Pulmonary artery endothelial cell (primary cell): ENCODE measurements around the gene ILF3. TPM values are rescaled to one million over a fixed set of nuclear protein-coding genes. Genes with fewer than 3 reads are reported as not detected.
"Not testable (repeated sequence)": the region's sequence is repeated elsewhere in the genome, so short reads cannot be mapped to it uniquely, and the experiment has no call there.

ENCODE experiments used
- DNase-seq: peaks from one replicate; pipeline ENCODE4 v3.0.0-alpha.2; 2011; ENCODE audit warnings: low read depth, low spot score
- total RNA-seq: library from RNA; depleted of rRNA; stranded (reverse); fragments of >200 nt; gene quantifications from 2 replicates; pipeline ENCODE4 v1.2.3, GENCODE V29; 2014

Gene ILF3
- total RNA-seq, 1 donor from 2014 or later: 148 TPM

DNA sequence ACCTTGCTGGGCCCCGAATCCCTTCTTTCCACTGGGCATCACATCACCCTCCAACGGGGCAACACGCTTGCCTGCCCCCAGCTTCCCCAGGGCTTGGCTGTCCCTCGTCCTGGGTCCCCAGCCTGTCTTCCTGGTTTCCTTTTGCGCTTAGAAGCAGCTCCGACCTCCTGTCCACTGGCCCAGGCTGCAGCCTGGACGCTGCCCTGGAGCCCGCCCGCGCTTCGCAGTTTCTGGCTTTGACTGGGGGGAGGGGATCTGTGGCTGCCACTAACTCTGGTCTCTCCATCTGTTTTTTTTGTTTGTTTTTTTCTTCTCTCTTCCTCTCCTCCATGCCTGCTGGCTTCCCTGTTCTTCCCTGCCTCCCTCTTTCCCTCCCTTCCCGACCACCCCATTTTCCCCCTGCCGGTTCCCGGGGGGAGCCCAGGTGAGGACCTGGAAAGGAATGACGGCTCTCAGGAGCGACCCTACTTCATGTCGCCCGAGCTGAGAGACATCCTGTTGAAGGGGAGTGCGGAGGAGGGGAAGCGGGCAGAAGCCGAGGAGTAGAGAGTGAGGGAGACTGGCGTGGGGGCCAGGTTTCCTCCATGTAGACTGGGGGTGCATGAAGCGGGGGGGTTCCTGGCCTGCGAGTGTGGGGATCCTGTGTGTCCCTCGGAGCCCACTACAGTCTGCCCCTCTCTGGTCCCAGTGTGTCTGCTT is 11.5 kb upstream of the ILF3 start:
- DNase-seq: no peak

GRCh38 chr19:10643172-10643967 is 10.8 kb upstream of the ILF3 start:
- no peak for DNase-seq

DNA sequence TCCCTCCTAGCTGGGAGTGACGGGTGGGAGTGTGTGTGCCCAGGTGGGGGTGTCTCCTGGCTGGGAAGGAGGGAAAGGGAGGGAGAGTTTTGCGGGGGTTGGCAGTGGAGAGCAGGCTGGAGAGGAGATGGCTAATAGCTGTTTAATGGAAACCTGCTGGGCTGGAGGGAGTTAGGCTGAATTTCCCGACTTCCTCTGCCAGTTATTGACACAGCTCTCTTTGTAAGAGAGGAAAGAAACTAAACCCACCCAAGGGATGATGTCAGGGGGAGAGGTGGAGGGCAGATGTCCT is 10.2 kb upstream of the ILF3 start:
- DNase-seq: no peak

GRCh38 chr19:10644260-10645007 is 9.7 kb upstream of the ILF3 start:
- DNase-seq: peak; percentile 45

DNA sequence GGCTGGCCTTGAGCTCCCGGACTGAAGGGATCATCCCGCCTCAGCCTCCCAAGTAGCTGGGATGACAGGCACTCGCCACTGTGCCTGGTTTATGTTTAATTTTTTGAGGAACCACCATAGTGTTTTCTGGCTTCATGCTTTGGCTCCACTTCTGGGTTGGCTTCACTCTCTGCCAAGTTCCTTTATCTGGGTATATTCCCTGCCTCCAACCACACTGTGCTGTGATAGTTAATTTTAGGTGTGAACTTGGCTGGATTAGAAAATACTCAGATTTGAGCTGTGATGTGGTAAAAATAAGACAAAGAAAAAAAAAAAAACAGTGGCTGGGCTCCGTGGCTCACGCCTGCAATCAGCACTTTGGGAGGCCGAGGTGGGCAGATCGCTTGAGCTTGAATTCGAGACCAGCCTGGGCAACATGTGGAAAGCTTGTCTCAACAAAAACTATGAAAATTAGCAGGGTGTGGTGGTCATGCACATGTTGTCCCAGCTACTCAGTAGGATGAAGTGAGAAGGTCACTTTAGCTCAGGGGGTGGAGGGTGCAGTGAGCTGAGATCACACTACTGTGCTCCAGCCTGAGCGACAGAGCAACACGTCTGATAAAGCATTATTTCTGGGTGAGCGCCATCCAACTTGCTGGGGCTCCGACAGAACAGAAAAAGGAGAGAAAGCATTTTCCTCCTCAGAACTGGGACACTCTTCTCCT is 7.5 kb upstream of the ILF3 start:
- no peak for DNase-seq

- DNase-seq: no peak
Measured at GRCh38 chr19:10648360-10648759, 5.8 kb upstream of the ILF3 start.

DNA sequence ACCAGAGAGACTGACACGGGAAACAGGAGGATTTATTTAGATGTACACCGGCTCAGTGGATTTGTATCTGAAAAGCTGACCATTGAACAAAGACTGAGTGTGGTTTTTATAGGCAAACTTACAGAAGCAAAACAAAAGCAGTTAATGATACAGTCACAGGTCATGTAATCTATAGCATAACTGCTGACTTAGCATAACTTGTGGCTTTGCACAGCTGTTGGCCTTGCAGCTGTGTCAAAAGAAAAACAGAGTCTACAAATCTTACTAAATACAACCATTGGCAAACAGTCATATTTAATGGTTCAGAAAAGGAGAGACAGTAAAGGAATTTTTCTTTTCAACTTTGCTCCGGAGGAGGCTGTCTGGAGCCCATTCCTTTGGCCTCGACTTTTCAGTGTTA is 2.3 kb upstream of the ILF3 start:
- no peak for DNase-seq

- no peak for DNase-seq
Measured at GRCh38 chr19:10653482-10653731, 739 bp upstream of the ILF3 start.

- DNase-seq: no peak
Measured at GRCh38 chr19:10654610-10655456, 687 bp downstream of the ILF3 start.

- DNase-seq: no peak
Measured at GRCh38 chr19:10655457-10656312, 1.5 kb downstream of the ILF3 start.

DNA sequence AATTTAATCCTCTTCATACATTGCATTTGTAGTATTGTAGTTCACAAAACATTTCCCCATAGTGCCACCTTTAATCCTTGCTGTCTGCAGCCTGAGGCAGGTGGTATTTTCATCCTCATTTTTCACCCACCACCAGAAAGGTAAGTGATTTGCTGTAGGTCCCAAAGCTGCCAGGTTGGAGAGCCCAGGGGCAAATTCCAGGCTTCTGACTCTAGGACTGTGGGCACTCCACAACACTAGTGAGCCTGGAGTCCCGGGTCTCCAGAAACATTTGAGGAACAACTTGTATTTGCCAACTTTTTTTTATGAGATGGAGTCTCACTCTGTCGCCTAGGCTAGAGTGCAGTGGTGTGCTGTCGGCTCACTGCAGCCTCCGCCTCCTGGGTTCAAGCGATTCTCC is 6.2 kb downstream of the ILF3 start:
- DNase-seq: no peak

GRCh38 chr19:10661946-10662345 is 7.8 kb downstream of the ILF3 start:
- DNase-seq: no peak

DNA sequence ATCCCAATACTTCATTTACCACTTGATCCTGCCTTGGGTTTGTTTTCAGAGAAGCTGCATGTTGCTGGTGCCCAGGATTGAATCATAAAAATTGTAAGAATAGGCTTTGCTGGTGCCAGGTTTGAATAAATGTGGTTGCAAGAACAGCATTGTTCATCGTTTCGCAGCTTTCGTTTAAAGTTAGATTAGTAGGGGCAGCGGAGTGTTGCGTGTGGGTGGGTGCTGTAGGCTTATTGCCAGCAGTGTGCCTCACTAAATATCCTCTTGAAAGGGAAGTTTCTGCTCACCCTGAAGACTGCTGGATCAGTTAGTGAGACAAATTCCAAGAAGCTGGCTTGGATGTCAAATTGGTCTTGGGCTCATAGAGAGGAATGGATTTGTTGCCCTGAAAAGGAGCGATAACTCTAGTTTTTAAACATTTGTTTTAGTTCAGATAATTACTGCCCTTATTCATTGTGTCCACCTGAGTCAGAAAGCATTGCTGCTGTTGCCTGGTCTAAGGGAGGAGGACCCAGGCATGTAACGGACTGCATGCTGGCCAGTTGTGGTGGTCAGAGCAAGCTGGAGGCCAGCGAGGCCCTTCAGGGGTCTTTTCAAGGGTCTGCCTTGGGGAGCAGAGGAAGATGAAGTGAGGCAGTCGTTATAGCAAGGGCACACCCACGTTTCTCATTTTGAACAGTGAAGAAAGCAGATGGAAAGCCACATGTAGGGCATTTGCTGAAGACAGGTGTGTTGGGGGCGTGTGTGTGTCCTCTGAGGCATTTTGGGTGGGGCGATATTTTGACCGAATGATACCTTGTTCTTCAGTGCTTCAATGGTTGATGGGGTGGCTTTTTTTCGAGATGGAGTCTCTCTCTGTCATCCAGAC is 8.5 kb downstream of the ILF3 start:
- no peak for DNase-seq

GRCh38 chr19:10663252-10663563 is 9.1 kb downstream of the ILF3 start:
- not testable (repeated sequence) for DNase-seq

DNA sequence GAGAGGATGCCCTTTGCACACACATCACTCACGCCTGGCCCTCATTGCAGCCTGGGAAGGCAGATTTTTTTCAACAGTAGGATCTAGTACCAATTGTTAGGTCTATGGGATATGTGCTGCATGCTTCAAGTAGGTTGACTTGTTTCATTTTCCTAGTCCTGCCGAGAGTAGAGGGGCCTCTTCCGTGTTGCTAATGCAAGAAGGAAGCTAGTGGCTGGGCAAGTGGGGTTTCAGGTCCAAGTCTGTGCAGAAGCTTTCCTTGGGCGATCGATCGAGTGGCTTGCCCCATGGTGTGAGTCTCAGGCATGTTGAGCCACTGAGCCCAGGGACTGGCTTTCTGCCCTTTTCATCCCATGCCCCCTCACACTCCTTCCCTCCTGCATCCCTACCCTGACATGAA is 13.7 kb downstream of the ILF3 start:
- no peak for DNase-seq

DNA sequence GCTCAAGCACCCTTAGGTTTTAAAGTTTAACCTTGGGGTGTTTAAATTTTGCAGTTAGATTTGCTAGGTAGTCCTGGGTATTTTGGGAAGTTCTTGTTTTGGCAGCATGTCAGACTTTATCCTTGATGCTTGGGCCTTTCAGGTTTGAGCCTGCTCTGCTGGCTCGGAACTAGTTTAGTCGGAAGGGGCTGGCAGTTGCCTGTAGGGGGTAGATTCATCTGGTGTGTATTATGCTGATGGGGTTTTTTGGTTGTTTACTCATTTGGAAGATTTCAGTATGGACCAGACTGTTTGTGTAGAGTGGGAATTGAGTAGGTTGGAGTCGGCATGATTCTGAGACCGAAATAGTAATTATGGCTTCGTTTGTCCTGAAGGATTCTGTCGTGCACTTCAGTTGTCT is 15.1 kb downstream of the ILF3 start:
- no peak for DNase-seq

- no peak for DNase-seq
Measured at GRCh38 chr19:10670182-10670581, 16.0 kb downstream of the ILF3 start.

DNA sequence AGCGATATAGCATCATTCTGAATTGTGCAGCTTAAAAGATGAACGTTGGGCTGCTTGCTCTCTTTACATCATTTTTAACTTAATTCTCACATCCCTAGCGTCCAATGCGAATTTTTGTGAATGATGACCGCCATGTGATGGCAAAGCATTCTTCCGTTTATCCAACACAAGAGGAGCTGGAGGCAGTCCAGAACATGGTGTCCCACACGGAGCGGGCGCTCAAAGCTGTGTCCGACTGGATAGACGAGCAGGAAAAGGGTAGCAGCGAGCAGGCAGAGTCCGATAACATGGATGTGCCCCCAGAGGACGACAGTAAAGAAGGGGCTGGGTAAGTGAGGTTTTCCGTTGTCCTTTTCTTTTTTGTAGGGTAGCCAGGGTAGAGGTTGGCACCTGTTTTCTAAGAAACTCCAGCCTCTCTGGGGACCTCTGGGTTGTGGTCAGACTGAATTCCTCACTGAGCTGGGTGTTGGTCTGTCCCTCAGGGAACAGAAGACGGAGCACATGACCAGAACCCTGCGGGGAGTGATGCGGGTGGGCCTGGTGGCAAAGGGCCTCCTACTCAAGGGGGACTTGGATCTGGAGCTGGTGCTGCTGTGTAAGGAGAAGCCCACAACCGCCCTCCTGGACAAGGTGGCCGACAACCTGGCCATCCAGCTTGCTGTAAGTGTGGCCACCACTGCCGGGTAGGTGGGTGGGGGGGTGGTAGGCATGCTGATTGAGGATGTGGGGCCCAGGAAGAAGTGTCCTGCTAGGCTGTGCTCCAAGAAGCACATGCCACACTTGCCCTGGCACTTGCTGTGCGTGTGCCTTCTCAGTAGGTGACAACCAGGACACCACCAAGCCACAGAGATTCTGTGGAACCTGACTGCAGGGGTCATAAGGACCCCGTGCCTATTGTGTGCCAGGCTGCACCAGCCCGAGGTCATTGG is 17.0 kb downstream of the ILF3 start:
- DNase-seq: no peak
